NCI-H524 (cell line): ENCODE data around the gene AIMP1.

ENCODE experiments used
- DNase-seq, 2 experiments: peaks; one replicate each; lab custom pipeline; 2025; lab: John Stamatoyannopoulos, UW

AIMP1 gene

DNA sequence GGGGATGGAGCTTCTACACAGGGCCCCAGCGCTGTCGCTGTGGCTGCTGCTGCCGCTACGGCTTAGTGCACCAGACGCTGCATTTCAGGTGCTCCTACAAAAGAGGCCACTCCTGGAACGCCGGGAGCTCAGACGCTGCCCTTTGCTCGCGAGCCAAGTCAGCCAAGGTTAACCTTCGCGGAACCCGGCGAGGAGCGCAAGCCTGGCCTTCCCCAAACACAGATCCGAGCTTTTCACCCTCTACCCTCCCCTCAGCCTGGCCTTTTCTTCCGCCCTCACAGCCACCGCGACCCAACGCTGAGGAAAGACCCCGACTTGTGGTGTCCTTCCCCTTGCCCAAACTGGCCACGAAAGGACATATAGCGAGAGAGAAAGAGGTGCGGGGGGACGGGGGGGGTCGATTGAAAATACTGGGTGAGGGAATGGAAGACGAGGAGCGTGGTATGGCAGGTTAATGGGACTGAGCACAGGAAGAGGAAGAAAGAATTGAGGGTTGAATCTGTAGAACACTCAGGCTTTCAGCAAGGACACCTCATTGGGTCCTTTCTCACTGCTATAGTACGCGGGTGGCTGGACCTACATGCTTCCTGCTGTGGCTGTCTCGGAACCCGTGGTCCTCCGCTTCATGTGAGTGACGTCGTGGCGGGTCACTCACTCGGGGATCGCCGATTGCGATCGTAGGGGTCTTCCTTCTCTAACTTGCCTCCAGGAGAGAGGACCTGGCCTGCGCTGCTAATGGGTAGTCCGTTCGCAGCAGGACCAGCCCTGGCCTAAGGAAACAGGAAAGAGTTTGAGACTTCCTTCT lies at the start of gene AIMP1, which contains the start of gene TBCK:
Gene AIMP1 (plus strand): TSS at position 583 of the 805 bp plus-strand sequence. CDS start 8,460 bp downstream, outside the sequence.
Gene TBCK (minus strand): TSS at position 242 of the 805 bp plus-strand sequence. CDS start 7,249 bp downstream, outside the sequence.
- DNase-seq = peak; percentile 53 to 71

DNA sequence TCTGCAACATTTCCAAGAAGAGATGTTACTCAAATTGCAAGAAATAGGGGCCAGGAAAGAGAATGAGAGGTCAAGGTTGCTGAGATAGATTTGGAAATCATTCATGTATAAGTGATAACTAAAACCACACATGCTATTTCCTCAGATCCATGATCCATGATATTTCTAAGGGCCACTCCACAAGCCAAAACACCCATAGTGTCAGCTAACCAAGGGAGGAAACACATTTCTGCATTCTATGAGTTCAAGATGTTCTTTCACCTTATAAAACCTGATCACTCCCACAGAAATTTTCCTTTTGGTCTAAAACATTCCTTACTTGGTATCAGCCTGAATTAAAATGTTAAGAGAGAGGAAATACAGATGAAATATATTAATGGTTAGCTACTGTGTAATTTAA lies 47.6 kb upstream of the AIMP1 start:
- no peak for DNase-seq

GRCh38 chr4:106269711-106270110 lies 46.6 kb upstream of the AIMP1 start:
- no peak for DNase-seq

GRCh38 chr4:106270736-106271135 lies 45.6 kb upstream of the AIMP1 start:
- DNase-seq = no peak

- DNase-seq = no peak
Measured at GRCh38 chr4:106273831-106274230, 42.5 kb upstream of the AIMP1 start.

DNA sequence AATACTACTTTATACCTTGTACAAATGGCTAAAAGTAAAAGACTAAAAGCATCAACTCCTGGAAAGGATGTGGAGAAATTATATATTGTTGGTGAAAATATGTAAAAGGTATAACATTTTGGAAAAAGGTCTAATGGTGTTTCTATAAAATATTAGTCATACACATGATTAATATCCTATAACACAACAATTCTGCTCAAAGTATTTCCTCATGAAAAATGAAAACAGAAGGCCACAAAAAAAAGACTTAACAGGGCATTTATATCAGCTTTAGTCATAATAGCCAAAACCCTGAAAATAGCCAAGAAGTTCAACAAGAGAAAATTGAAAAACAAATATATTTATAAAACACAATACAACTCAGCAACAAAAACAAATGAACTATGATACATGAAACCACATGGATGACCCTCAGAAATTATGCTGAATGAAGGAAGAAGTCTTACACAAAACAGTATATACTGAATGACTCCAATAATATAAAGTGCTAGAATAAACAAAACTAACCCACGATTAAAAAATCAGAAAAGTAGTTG lies 39.1 kb upstream of the AIMP1 start:
- no peak for DNase-seq

- DNase-seq = no peak
Measured at GRCh38 chr4:106284227-106284626, 32.1 kb upstream of the AIMP1 start.

DNA sequence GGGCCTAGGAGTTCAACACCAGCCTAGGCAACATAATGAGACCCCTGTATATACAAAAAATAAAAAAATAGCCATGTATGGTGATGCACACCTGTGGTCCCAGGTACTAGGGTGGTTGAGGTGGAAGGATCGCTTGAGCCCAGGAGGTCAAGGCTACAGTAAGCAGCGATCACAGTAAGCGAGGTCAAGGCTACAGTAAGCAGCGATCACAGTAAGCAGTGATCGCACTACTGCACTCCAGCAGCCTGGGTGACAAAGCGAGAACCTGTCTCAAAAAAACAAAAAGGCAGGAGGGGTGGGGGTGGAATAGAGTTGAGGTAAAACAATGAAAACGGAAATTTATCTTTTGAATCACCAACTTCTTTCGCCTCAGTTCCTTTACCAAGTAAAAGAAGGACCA lies 29.7 kb upstream of the AIMP1 start:
- DNase-seq = no peak

- DNase-seq = no peak
Measured at GRCh38 chr4:106287353-106287969, 28.9 kb upstream of the AIMP1 start.

GRCh38 chr4:106289737-106290136 lies 26.6 kb upstream of the AIMP1 start:
- DNase-seq = no peak

DNA sequence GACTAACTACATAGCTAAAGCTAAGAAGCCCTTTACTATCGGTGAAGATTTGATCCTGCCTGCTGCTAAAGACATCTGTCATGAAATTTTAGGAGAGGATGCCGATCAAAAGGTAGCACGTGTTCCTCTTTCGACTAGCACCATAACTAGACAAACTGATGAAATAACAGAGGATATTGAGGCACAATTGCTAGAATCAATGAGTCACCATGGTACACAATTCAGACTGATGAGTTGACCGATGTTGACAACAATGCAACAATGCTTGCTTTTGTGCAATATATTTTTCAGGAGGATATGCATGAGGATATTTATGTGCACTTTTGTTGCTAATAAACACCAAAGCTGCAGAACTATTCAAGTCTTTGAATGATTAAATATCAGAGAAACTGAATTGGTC lies 24.7 kb upstream of the AIMP1 start:
- peak; percentile 49 to 77 for DNase-seq

DNA sequence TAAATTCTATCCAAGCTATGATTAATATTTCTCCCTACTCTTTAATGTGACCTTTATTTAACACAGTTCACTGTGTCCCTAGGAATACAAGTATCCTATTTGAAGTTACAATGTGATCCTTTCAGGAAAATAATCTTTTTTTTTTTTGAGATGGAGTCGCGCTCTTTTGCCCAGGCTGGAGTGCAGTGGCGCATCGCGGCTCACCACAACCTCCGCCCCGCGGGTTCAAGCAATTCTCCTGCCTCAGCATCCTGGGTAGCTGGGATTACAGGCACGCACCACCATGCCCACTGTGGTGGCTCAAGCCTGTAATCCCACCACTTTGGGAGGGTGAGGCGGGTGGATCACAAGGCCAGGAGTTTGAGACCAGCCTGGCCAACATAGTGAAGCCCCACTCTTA lies 22.3 kb upstream of the AIMP1 start:
- no peak for DNase-seq

- no peak for DNase-seq
Measured at GRCh38 chr4:106297245-106298035, 18.9 kb upstream of the AIMP1 start.

GRCh38 chr4:106299977-106300376 lies 16.4 kb upstream of the AIMP1 start:
- no peak for DNase-seq

DNA sequence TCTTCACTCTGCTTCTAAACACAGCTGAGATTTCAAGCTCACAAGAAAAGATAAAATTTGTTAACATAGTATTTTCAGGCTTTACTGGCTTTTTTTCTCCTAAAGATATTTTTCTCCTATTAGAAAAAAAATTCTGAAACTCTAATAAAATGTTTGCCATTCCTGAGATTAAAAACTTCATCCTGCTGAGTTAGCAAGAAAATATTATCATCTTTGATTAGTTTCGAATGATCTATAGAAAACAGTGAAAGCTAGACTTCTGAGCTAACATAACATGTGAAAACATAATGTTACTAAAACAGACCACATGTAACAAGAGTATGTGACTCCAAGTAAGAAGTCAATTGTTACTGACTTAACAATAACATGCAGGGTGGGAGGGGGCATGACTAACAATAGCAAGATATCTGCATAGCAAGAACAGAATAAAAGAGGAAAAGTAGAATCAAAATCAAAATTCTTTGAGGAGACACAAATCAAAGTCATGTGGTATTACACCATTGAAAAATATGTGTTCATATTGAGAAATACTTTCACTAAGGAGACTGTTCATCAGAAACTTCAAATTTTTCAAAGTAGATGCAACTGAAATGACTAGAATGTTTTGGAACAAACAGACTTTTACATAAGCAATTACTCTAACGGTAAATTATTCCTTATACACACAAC lies 14.8 kb upstream of the AIMP1 start:
- no peak for DNase-seq

DNA sequence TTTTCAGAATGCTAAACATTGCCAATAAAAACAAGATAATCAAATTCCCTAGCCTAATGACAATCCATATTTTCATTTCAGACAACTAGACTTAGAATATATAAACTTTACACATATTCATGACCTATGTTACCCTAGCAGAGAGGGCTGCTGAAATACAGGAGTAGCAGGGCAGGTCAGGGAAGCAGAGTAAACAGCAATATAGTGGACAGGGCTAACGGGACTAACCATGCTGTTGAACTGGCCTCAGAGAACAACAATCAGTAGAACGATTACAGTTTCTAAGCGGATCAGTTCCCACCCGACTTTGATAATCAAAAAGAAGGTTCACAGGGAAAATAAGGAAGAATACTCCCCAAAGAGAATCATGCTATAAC lies 14.3 kb upstream of the AIMP1 start:
- no peak for DNase-seq

DNA sequence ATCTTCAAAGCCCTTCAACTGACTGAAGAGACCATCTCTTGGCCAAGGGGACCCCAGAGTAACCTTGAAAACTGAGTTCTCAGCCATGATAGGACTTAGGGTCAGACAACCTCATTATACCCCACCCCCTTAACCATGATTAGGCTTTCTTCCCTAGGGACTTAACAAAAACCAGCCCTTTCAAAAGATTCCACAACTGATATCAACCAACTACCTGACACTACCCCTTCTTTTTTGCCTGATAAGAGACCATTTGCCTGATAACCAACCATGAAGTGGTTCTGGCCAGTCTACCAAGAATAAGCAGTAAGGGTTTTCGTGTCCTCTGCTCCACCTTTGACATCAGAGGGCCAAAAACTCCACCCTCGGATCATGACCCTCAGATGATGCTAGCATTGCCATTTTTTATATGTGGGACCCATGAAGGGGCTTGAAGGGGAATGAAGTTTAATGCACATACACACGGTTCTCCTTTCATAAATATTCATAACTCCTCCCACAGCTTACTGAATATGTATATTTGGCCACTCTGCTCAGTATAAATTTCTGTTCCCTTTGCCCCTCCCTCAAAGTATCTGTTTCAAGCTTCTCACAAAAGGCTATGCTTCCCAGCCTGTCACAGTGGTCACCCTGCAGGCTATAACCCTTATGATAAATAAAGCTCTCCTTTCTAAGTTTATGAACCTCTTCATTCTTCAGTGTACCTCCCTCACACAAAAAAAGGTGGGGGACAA lies 12.6 kb upstream of the AIMP1 start:
- no peak for DNase-seq

- DNase-seq = no peak
Measured at GRCh38 chr4:106304632-106305031, 11.7 kb upstream of the AIMP1 start.

GRCh38 chr4:106305435-106306055 lies 10.8 kb upstream of the AIMP1 start:
- no peak for DNase-seq

DNA sequence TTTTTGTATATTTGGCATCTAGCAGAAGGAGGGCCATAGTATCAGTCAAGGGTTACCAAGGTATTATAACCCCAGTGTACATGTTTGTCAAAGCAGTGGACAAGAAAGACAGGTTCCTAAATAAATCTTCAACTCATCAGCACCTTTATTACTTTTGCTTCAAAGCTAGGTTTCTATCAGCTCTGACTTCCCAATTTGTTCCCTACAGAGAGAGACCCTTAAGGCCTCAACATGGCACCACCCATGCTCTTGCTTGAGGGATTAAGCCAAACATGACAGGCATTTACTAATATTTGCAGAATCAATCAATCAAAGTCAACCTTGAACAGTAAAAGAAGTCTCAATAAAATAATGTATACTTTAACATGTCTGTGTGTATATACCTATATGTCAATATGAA lies 9.8 kb upstream of the AIMP1 start:
- DNase-seq = no peak

DNA sequence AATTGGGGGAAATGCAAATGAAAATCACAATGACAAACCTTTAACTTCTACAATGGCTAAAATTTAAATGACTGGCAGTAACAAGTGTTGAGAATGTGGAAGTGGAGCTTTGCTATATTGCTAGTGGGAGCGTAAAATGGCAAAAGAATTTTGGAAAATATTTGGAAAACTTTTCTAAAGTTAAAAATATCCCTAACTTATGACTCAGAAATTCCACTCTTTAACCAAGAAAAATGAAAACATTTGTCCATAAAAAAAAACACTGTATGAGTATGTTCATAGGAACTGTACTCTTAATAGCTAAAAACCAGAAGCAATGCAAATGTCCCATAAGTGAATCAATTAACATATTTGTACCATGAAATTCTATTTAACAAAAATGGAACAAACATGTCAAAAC lies 4.0 kb upstream of the AIMP1 start:
- DNase-seq = no peak
